ENCODE measurements around the gene MED12L.

MED12L gene

GRCh38 chr3:151210676-151211381 lies 125.4 kb downstream of the MED12L start:
- no peak overlapping the region for H3K4me3 ChIP-seq (ENCODE audit: low read depth, low read length)
- peaks cover 2% of the 10 kb centered on the region for H3K4me1 ChIP-seq (ENCODE audit: control insufficient read depth, insufficient read depth, low read length)
- no peaks in the 10 kb centered on the region for H3K9me3 ChIP-seq (ENCODE audit: control insufficient read depth, insufficient read depth, low read length)
- no peaks in the 10 kb centered on the region for H3K36me3 ChIP-seq (ENCODE audit: control insufficient read depth, insufficient read depth, low read length)
- no peaks in the 10 kb centered on the region for H3K27me3 ChIP-seq (ENCODE audit: control insufficient read depth, insufficient read depth, low read length)
- no peak overlapping the region for H3K9ac ChIP-seq (ENCODE audit: low read depth, low read length)

- no peaks in the 10 kb centered on the region for H3K9me3 ChIP-seq (ENCODE audit: control insufficient read depth, insufficient read depth, low read length)
- H3K9ac ChIP-seq (ENCODE audit: low read depth, low read length), result no peak overlapping the region
- H3K36me3 ChIP-seq (ENCODE audit: control insufficient read depth, insufficient read depth, low read length), result no peaks in the 10 kb centered on the region
- H3K4me3 ChIP-seq (ENCODE audit: low read depth, low read length), result no peak overlapping the region
- H3K4me1 ChIP-seq (ENCODE audit: control insufficient read depth, insufficient read depth, low read length), result peaks cover 2% of the 10 kb centered on the region
- H3K27me3 ChIP-seq (ENCODE audit: control insufficient read depth, insufficient read depth, low read length), result no peaks in the 10 kb centered on the region
Observed at GRCh38 chr3:151213151-151213550, 127.7 kb downstream of the MED12L start.

- no peak overlapping the region for H3K9ac ChIP-seq (ENCODE audit: low read depth, low read length)
- no peak overlapping the region for H3K4me3 ChIP-seq (ENCODE audit: low read depth, low read length)
- peaks cover 2% of the 10 kb centered on the region for H3K4me1 ChIP-seq (ENCODE audit: control insufficient read depth, insufficient read depth, low read length)
- H3K27me3 ChIP-seq (ENCODE audit: control insufficient read depth, insufficient read depth, low read length), result no peaks in the 10 kb centered on the region
- no peaks in the 10 kb centered on the region for H3K9me3 ChIP-seq (ENCODE audit: control insufficient read depth, insufficient read depth, low read length)
- no peaks in the 10 kb centered on the region for H3K36me3 ChIP-seq (ENCODE audit: control insufficient read depth, insufficient read depth, low read length)
Observed at GRCh38 chr3:151213881-151214280, 128.4 kb downstream of the MED12L start.

GRCh38 chr3:151214459-151214858 lies 129.0 kb downstream of the MED12L start:
- Histone ChIP-seq H3K27me3 (ENCODE audit: control insufficient read depth, insufficient read depth, low read length) (no peaks in the 10 kb centered on the region), H3K4me3 (ENCODE audit: low read depth, low read length) (no peak overlapping the region), H3K36me3 (ENCODE audit: control insufficient read depth, insufficient read depth, low read length) (no peaks in the 10 kb centered on the region), H3K4me1 (ENCODE audit: control insufficient read depth, insufficient read depth, low read length) (peaks cover 2% of the 10 kb centered on the region), H3K9ac (ENCODE audit: low read depth, low read length) (no peak overlapping the region), H3K9me3 (ENCODE audit: control insufficient read depth, insufficient read depth, low read length) (no peaks in the 10 kb centered on the region)

GRCh38 chr3:151216641-151217607 lies 131.5 kb downstream of the MED12L start:
- Histone ChIP-seq H3K4me3 (ENCODE audit: low read depth, low read length) (no peak overlapping the region), H3K27me3 (ENCODE audit: control insufficient read depth, insufficient read depth, low read length) (no peaks in the 10 kb centered on the region), H3K9ac (ENCODE audit: low read depth, low read length) (no peak overlapping the region), H3K9me3 (ENCODE audit: control insufficient read depth, insufficient read depth, low read length) (no peaks in the 10 kb centered on the region), H3K4me1 (ENCODE audit: control insufficient read depth, insufficient read depth, low read length) (no peaks in the 10 kb centered on the region), H3K36me3 (ENCODE audit: control insufficient read depth, insufficient read depth, low read length) (no peaks in the 10 kb centered on the region)

GRCh38 chr3:151218136-151218535 lies 132.7 kb downstream of the MED12L start:
- no peak overlapping the region for H3K4me3 ChIP-seq (ENCODE audit: low read depth, low read length)
- H3K9me3 ChIP-seq (ENCODE audit: control insufficient read depth, insufficient read depth, low read length), result no peaks in the 10 kb centered on the region
- H3K27me3 ChIP-seq (ENCODE audit: control insufficient read depth, insufficient read depth, low read length), result no peaks in the 10 kb centered on the region
- no peaks in the 10 kb centered on the region for H3K4me1 ChIP-seq (ENCODE audit: control insufficient read depth, insufficient read depth, low read length)
- no peaks in the 10 kb centered on the region for H3K36me3 ChIP-seq (ENCODE audit: control insufficient read depth, insufficient read depth, low read length)
- no peak overlapping the region for H3K9ac ChIP-seq (ENCODE audit: low read depth, low read length)

GRCh38 chr3:151219056-151219455 lies 133.6 kb downstream of the MED12L start:
- Histone ChIP-seq H3K9me3 (ENCODE audit: control insufficient read depth, insufficient read depth, low read length) (no peaks in the 10 kb centered on the region), H3K4me1 (ENCODE audit: control insufficient read depth, insufficient read depth, low read length) (no peaks in the 10 kb centered on the region), H3K4me3 (ENCODE audit: low read depth, low read length) (no peak overlapping the region), H3K27me3 (ENCODE audit: control insufficient read depth, insufficient read depth, low read length) (no peaks in the 10 kb centered on the region), H3K9ac (ENCODE audit: low read depth, low read length) (no peak overlapping the region), H3K36me3 (ENCODE audit: control insufficient read depth, insufficient read depth, low read length) (no peaks in the 10 kb centered on the region)

- no peaks in the 10 kb centered on the region for H3K9me3 ChIP-seq (ENCODE audit: control insufficient read depth, insufficient read depth, low read length)
- H3K27me3 ChIP-seq (ENCODE audit: control insufficient read depth, insufficient read depth, low read length), result no peaks in the 10 kb centered on the region
- H3K4me3 ChIP-seq (ENCODE audit: low read depth, low read length), result no peak overlapping the region
- no peak overlapping the region for H3K9ac ChIP-seq (ENCODE audit: low read depth, low read length)
- H3K36me3 ChIP-seq (ENCODE audit: control insufficient read depth, insufficient read depth, low read length), result no peaks in the 10 kb centered on the region
- peaks cover 3% of the 10 kb centered on the region for H3K4me1 ChIP-seq (ENCODE audit: control insufficient read depth, insufficient read depth, low read length)
Observed at GRCh38 chr3:151224268-151224866, 138.9 kb downstream of the MED12L start.

- no peak overlapping the region for H3K9ac ChIP-seq (ENCODE audit: low read depth, low read length)
- H3K27me3 ChIP-seq (ENCODE audit: control insufficient read depth, insufficient read depth, low read length), result no peaks in the 10 kb centered on the region
- no peak overlapping the region for H3K4me3 ChIP-seq (ENCODE audit: low read depth, low read length)
Observed at GRCh38 chr3:151225040-151225975, 139.8 kb downstream of the MED12L start.

GRCh38 chr3:151226088-151226563 lies 140.7 kb downstream of the MED12L start:
- no peaks in the 10 kb centered on the region for H3K36me3 ChIP-seq (ENCODE audit: control insufficient read depth, insufficient read depth, low read length)
- H3K4me3 ChIP-seq (ENCODE audit: low read depth, low read length), result no peak overlapping the region
- H3K9ac ChIP-seq (ENCODE audit: low read depth, low read length), result no peak overlapping the region
- no peaks in the 10 kb centered on the region for H3K27me3 ChIP-seq (ENCODE audit: control insufficient read depth, insufficient read depth, low read length)
- H3K9me3 ChIP-seq (ENCODE audit: control insufficient read depth, insufficient read depth, low read length), result no peaks in the 10 kb centered on the region
- peaks cover 13% of the 10 kb centered on the region for H3K4me1 ChIP-seq (ENCODE audit: control insufficient read depth, insufficient read depth, low read length)

More at GRCh38 chr3:151225040-151225975, 139.8 kb downstream of the MED12L start:
- H3K9me3 ChIP-seq (ENCODE audit: control insufficient read depth, insufficient read depth, low read length), result no peaks in the 10 kb centered on the region
- no peaks in the 10 kb centered on the region for H3K36me3 ChIP-seq (ENCODE audit: control insufficient read depth, insufficient read depth, low read length)
- peaks cover 5% of the 10 kb centered on the region for H3K4me1 ChIP-seq (ENCODE audit: control insufficient read depth, insufficient read depth, low read length)

GRCh38 chr3:151226825-151227224 lies 141.4 kb downstream of the MED12L start:
- no peaks in the 10 kb centered on the region for H3K9me3 ChIP-seq (ENCODE audit: control insufficient read depth, insufficient read depth, low read length)
- H3K27me3 ChIP-seq (ENCODE audit: control insufficient read depth, insufficient read depth, low read length), result no peaks in the 10 kb centered on the region
- H3K9ac ChIP-seq (ENCODE audit: low read depth, low read length), result no peak overlapping the region
- peaks cover 13% of the 10 kb centered on the region for H3K4me1 ChIP-seq (ENCODE audit: control insufficient read depth, insufficient read depth, low read length)
- no peak overlapping the region for H3K4me3 ChIP-seq (ENCODE audit: low read depth, low read length)
- no peaks in the 10 kb centered on the region for H3K36me3 ChIP-seq (ENCODE audit: control insufficient read depth, insufficient read depth, low read length)
